Left lung (tissue), 14 donors: ENCODE measurements around the gene AMD1. TPM values are rescaled to one million over a fixed set of nuclear protein-coding genes. Genes with fewer than 3 reads are reported as not detected.

ENCODE experiments used
- ATAC-seq: fragments of 200-7000 bp; cut with Tn5 transposase; one replicate; pipeline ENCODE4 v1.9.1; 2020; ENCODE audit warnings: moderate library complexity
- DNase-seq, 4 donors: peaks; one replicate each; pipeline ENCODE4 v3.0.0-alpha.2; 2013 to 2020
- H3K27ac ChIP-seq, 2 donors: fragments of 200-600 bp; sonication (generic) in 1 of 2; one replicate each; pipeline versions ENCODE4 v1.5.0 to v1.8.0; 2020 to 2021
- H3K27me3 ChIP-seq, 2 donors: fragments of 200-600 bp; sonication (generic) in 1 of 2; one replicate each; pipeline versions ENCODE4 v1.5.0 to v1.8.0; 2020 to 2021
- H3K36me3 ChIP-seq, 2 donors: fragments of 200-600 bp; sonication (generic) in 1 of 2; one replicate each; pipeline versions ENCODE4 v1.5.0 to v1.8.0; 2020 to 2021
- H3K4me1 ChIP-seq, 2 donors: fragments of 200-600 bp; one replicate each; pipeline ENCODE4 v1.8.0; 2021
- H3K4me3 ChIP-seq, 2 donors: fragments of 200-600 bp; sonication (generic) in 1 of 2; one replicate each; pipeline versions ENCODE4 v1.5.0 to v1.8.0; 2020 to 2021; ENCODE audit warnings: mild to moderate bottlenecking in 1 of 2
- H3K9me3 ChIP-seq, 2 donors: fragments of 200-600 bp; sonication (generic) in 1 of 2; one replicate each; pipeline versions ENCODE4 v1.5.0 to v1.8.0; 2020 to 2021
- intact Hi-C, 2 donors: fragments of 100-400 bp; cut with DNase I; formaldehyde crosslinking; loops; one replicate each; pipeline versions ENCODE4 v1.11.2 to v1.14.2; 2022
- long read RNA-seq, 12 donors: library from polyadenylated mRNA in 2 of 12; unstranded in 2 of 12; transcript quantifications; one replicate each; pipeline ENCODE4 v2.0.0 and lab custom pipeline, GENCODE V29; 2019 to 2026
- polyA plus RNA-seq, 6 donors: library from polyadenylated mRNA; unstranded; fragments of 120-200 nt; gene quantifications; one replicate each; pipeline ENCODE4 v1.2.1, GENCODE V29; 2013; ENCODE audit not compliant: insufficient read length in 6 of 6
- total RNA-seq, 2 donors: library from RNA; stranded (reverse); fragmentation: NEBNext Ultra II Directional; extraction: Animal tissue kit (Norgen Biotek cat#: 25700); gene quantifications; one replicate each; pipeline ENCODE4 v1.2.1, GENCODE V29; 2021
- TF ChIP-seq, protein P1 (sequence below), 2 donors: fragments of 200-600 bp; sonication (generic) in 1 of 2; IDR thresholded peaks; one replicate each; pipeline versions ENCODE4 v1.5.0 to v1.8.0; 2021; ENCODE audit warnings: antibody characterized with exemption in 2 of 2
- donor health status: DM: no; HTN: yes; CAD: no.
- donor health status: DM: no; HTN: no; CAD: no.

AMD1 gene
- total RNA-seq (10 to 100 TPM; 45.4 to 99.9 TPM), polyA plus RNA-seq (10 to 100 TPM; 57.0 to 63.6 (median 58.7) TPM)
- long read RNA-seq, donor 1, full-length matches to known transcripts: 22 of 27 reads
- long read RNA-seq, donor 1, partial matches to known transcripts: 5 of 27 reads
- long read RNA-seq, donor 1, other reads (novel, unspliced or antisense): 0 of 27 reads
- long read RNA-seq, donor 2, full-length matches to known transcripts: 16 of 21 reads
- long read RNA-seq, donor 2, partial matches to known transcripts: 5 of 21 reads
- long read RNA-seq, donor 2, other reads (novel, unspliced or antisense): 0 of 21 reads
- long read RNA-seq, donor 3, transcript AMD1-204 (9 exons, 3,438 nt): major isoform, 14 of 33 reads
- long read RNA-seq, donor 3, partial matches to known transcripts: 18 of 33 reads
- long read RNA-seq, donor 3, other reads (novel, unspliced or antisense): 0 of 33 reads
- long read RNA-seq, donor 4, transcript AMD1-204 (9 exons, 3,438 nt): major isoform, 21 of 24 reads
- long read RNA-seq, donor 4, partial matches to known transcripts: 0 of 24 reads
- long read RNA-seq, donor 4, other reads (novel, unspliced or antisense): 3 of 24 reads
- long read RNA-seq, donor 5, transcript AMD1-204 (9 exons, 3,438 nt): major isoform, 9 of 9 reads
- long read RNA-seq, donor 5, partial matches to known transcripts: 0 of 9 reads
- long read RNA-seq, donor 5, other reads (novel, unspliced or antisense): 0 of 9 reads
- long read RNA-seq, donor 6, full-length matches to known transcripts: 19 of 19 reads
- long read RNA-seq, donor 6, partial matches to known transcripts: 0 of 19 reads
- long read RNA-seq, donor 6, other reads (novel, unspliced or antisense): 0 of 19 reads
- long read RNA-seq, donor 7, full-length matches to known transcripts: 7 of 7 reads
- long read RNA-seq, donor 7, partial matches to known transcripts: 0 of 7 reads
- long read RNA-seq, donor 7, other reads (novel, unspliced or antisense): 0 of 7 reads
- long read RNA-seq, donor 8, transcript AMD1-204 (9 exons, 3,438 nt): major isoform, 7 of 7 reads
- long read RNA-seq, donor 8, partial matches to known transcripts: 0 of 7 reads
- long read RNA-seq, donor 8, other reads (novel, unspliced or antisense): 0 of 7 reads
- long read RNA-seq, donor 9: 0 reads
- long read RNA-seq, donor 10, transcript AMD1-204 (9 exons, 3,438 nt): major isoform, 11 of 13 reads
- long read RNA-seq, donor 10, partial matches to known transcripts: 0 of 13 reads
- long read RNA-seq, donor 10, other reads (novel, unspliced or antisense): 1 of 13 reads
- long read RNA-seq, donor 11, full-length matches to known transcripts: 21 of 80 reads
- long read RNA-seq, donor 11, partial matches to known transcripts: 59 of 80 reads
- long read RNA-seq, donor 11, other reads (novel, unspliced or antisense): 0 of 80 reads
- long read RNA-seq, donor 12, full-length matches to known transcripts: 12 of 12 reads
- long read RNA-seq, donor 12, partial matches to known transcripts: 0 of 12 reads
- long read RNA-seq, donor 12, other reads (novel, unspliced or antisense): 0 of 12 reads

DNA sequence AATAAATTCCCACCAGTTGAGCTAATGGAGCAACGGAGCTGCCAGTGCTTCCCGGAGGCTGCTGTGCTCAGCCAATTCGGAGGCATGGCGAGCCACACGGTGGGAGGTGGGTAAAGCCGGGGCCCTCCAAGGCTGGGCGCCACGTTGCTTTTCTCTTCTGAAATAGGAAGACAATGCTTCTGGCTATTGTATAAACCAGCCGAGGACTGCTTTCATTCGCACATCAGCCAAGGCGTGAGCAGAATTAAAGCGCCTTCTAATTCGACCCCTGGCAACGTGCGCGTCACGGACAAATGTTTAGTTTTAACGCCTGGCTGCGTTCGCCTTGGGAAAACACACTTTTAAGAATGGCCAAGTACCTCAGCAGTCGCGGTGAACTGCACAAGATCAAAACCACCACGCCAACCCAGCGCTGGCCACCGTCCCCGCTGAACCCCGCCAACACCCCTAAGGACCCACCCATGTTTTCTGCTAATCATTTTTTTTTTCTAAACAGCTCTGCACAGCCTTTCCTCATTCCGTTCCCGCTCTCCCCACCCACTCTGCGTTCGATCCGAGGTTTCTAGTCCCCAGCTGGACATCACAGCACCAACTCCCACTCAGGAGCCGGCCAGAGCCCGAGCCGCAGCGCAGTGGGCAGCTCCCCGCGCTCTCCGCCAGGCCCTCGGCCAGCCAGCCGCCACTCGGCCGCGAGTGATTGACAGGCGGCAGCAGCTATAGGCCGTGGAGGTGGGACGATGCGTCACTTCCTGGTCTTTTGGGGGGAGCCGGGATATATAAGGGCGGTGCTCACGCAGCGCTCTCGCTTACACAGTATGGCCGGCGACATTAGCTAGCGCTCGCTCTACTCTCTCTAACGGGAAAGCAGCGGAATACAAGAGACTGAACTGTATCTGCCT, at the start of gene AMD1:
AMD1 (plus strand) TSS at position 805 of the 899 bp plus-strand sequence. CDS start 321 bp downstream, outside the sequence.
- Histone ChIP-seq H3K27me3 (no peaks in the 10 kb centered on the region), H3K9me3 (no peaks in the 10 kb centered on the region), H3K27ac (peak within 1 kb of the TSS; percentile 94), H3K4me1 (peaks cover 7 to 37% of the 10 kb centered on the region in 2 donors), H3K4me3 (peak within 1 kb of the TSS; percentile 79 to 94), H3K36me3 (no peaks in the 10 kb centered on the region)
- intact Hi-C loops: loop anchor here in 1 of 2 donors (10.0 kb wide), 1 partner anchor 59 kb away; the partner anchor contains the start of gene CDK19
- ATAC-seq: peak; percentile 84
- TF ChIP-seq, protein P1, sequence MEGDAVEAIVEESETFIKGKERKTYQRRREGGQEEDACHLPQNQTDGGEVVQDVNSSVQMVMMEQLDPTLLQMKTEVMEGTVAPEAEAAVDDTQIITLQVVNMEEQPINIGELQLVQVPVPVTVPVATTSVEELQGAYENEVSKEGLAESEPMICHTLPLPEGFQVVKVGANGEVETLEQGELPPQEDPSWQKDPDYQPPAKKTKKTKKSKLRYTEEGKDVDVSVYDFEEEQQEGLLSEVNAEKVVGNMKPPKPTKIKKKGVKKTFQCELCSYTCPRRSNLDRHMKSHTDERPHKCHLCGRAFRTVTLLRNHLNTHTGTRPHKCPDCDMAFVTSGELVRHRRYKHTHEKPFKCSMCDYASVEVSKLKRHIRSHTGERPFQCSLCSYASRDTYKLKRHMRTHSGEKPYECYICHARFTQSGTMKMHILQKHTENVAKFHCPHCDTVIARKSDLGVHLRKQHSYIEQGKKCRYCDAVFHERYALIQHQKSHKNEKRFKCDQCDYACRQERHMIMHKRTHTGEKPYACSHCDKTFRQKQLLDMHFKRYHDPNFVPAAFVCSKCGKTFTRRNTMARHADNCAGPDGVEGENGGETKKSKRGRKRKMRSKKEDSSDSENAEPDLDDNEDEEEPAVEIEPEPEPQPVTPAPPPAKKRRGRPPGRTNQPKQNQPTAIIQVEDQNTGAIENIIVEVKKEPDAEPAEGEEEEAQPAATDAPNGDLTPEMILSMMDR (IDR thresholded peaks at IDR 0.05): peak in 1 of 2 donors; percentile 31
- peak; percentile 97 to 99 (median 98) for DNase-seq

- Histone ChIP-seq H3K27me3 (no peaks in the 10 kb centered on the region), H3K27ac (peak overlapping the region; percentile 83 to 95), H3K9me3 (no peaks in the 10 kb centered on the region), H3K4me3 (peak overlapping the region in 1 of 2 donors; percentile 19), H3K36me3 (no peaks in the 10 kb centered on the region), H3K4me1 (peaks cover 0 to 37% of the 10 kb centered on the region in 2 donors)
- TF ChIP-seq, protein P1 (IDR thresholded peaks at IDR 0.05): no peak
- DNase-seq (peak in 2 of 4 donors; percentile 61 to 83), ATAC-seq (peak; percentile 85)
- intact Hi-C loops: no loop called here
These were observed 48.1 kb upstream of the AMD1 start for GRCh38 chr6:110826236-110827129.

GRCh38 chr6:110828396-110828795, 46.2 kb upstream of the AMD1 start:
- Histone ChIP-seq H3K9me3 (no peaks in the 10 kb centered on the region), H3K4me3 (no peak overlapping the region), H3K27me3 (no peaks in the 10 kb centered on the region), H3K36me3 (no peaks in the 10 kb centered on the region), H3K27ac (no peak overlapping the region), H3K4me1 (peaks cover 0 to 27% of the 10 kb centered on the region in 2 donors)
- ATAC-seq: no peak
- no peak for DNase-seq
- intact Hi-C loops: no loop called here
- TF ChIP-seq, protein P1 (IDR thresholded peaks at IDR 0.05): no peak
